B cell (primary cell): ENCODE results near the gene GPR152. TPM values are rescaled to one million over a fixed set of nuclear protein-coding genes. Genes with fewer than 3 reads are reported as not detected.

ENCODE experiments used
- ATAC-seq: fragments of 200-7000 bp; cut with Tn5 transposase; one replicate; pipeline ENCODE4 v1.10.0; 2021; ENCODE audit warnings: low read depth, mild to moderate bottlenecking, moderate number of reproducible peaks, moderate library complexity
- CTCF ChIA-PET: fragments of 350-600 bp; sonication (Branson Sonifier 250); formaldehyde crosslinking; loops from one replicate; lab custom pipeline; 2021; ENCODE audit warnings: antibody characterized with exemption, inconsistent platforms; lab: Charles Lee
- POLR2A ChIA-PET: fragments of 350-600 bp; sonication (Branson Sonifier 250); formaldehyde crosslinking; loops from one replicate; lab custom pipeline; 2021; ENCODE audit warnings: antibody characterized with exemption; lab: Charles Lee
- DNase-seq: peaks from one replicate; pipeline ENCODE4 v3.0.0; 2013
- H2AFZ ChIP-seq: 2 replicates; pipeline ENCODE4 v1.6.1; 2012; ENCODE audit warnings: mild to moderate bottlenecking, low read depth, low read length; ENCODE audit not compliant: insufficient read depth, poor library complexity, severe bottlenecking
- H3K27ac ChIP-seq, 2 donors: 1 replicate in 1 of 2; 2 replicates in 1 of 2; pipeline ENCODE4 v1.5.1; 2012 to 2013; ENCODE audit warnings: low read length in 2 of 2, mild to moderate bottlenecking in 2 of 2, moderate library complexity in 1 of 2
- H3K27me3 ChIP-seq, 4 experiments: fragments of 200-600 bp in 1 of 4; sonication (generic) in 1 of 4; replicated peaks in 1 of 4; 1 replicate in 2 of 4; 2 replicates in 2 of 4; pipeline versions ENCODE4 v1.6.1 to v1.7.0; 2013 to 2016; ENCODE audit warnings: low read length in 3 of 4, mild to moderate bottlenecking in 2 of 4, mixed read lengths in 1 of 4, moderate library complexity in 1 of 4; ENCODE audit not compliant: insufficient read depth in 4 of 4, control insufficient read depth in 3 of 4; ENCODE audit errors: control extremely low read depth in 1 of 4
- H3K36me3 ChIP-seq, 2 experiments: replicated peaks in 1 of 2; 1 replicate in 1 of 2; 2 replicates in 1 of 2; pipeline versions ENCODE4 v1.6.1 to v1.7.1; 2013; ENCODE audit warnings: low read length in 1 of 2; ENCODE audit not compliant: insufficient read depth in 2 of 2, control insufficient read depth in 1 of 2; ENCODE audit errors: control extremely low read depth in 1 of 2, extremely low read depth in 1 of 2
- H3K4me1 ChIP-seq, 2 donors: fragments of 200-600 bp in 1 of 2; sonication (generic) in 1 of 2; 1 replicate in 1 of 2; 2 replicates in 1 of 2; pipeline versions ENCODE4 v1.5.1 to v1.6.1; 2013 to 2017; ENCODE audit warnings: low read length in 2 of 2; ENCODE audit not compliant: control insufficient read depth in 2 of 2, insufficient read depth in 2 of 2
- H3K4me2 ChIP-seq: replicated peaks from 2 replicates; pipeline ENCODE3; 2012; ENCODE audit warnings: mild to moderate bottlenecking, low read depth, low read length; ENCODE audit not compliant: poor library complexity, severe bottlenecking
- H3K4me3 ChIP-seq, 5 experiments: fragments of 200-600 bp in 1 of 5; sonication (generic) in 1 of 5; 1 replicate in 3 of 5; 2 replicates in 2 of 5; pipeline versions ENCODE4 v1.5.1 to v1.7.0; 2011 to 2016; ENCODE audit warnings: low read length in 4 of 5, mild to moderate bottlenecking in 4 of 5, low read depth in 2 of 5, control low read depth in 1 of 5, moderate library complexity in 1 of 5; ENCODE audit not compliant: insufficient read depth in 1 of 5; ENCODE audit errors: control extremely low read depth in 1 of 5, extremely low read depth in 1 of 5
- H3K79me2 ChIP-seq: fragments of 200-600 bp; sonication (generic); one replicate; pipeline ENCODE4 v1.6.0; 2016; ENCODE audit warnings: low read length; ENCODE audit not compliant: control insufficient read depth, insufficient read depth
- H3K9ac ChIP-seq: fragments of 200-600 bp; sonication (generic); 2 replicates; pipeline ENCODE4 v1.6.1; 2017; ENCODE audit warnings: mild to moderate bottlenecking, low read length, moderate library complexity
- H3K9me3 ChIP-seq, 3 donors: one replicate each; pipeline versions ENCODE4 v1.6.1 to v1.7.1; 2013; ENCODE audit warnings: low read length in 2 of 3; ENCODE audit not compliant: control insufficient read depth in 2 of 3, insufficient read depth in 1 of 3; ENCODE audit errors: control extremely low read depth in 1 of 3
- H4K20me1 ChIP-seq: 2 replicates; pipeline ENCODE4 v1.6.0; 2012; ENCODE audit warnings: mild to moderate bottlenecking, low read length; ENCODE audit not compliant: insufficient read depth, control insufficient read depth, poor library complexity, severe bottlenecking
- H3K27ac Mint-ChIP-seq: one replicate; pipeline ENCODE4 v1.8.0; 2021; ENCODE audit warnings: mixed read lengths
- H3K27me3 Mint-ChIP-seq: one replicate; pipeline ENCODE4 v1.8.0; 2021; ENCODE audit warnings: mixed read lengths
- H3K4me1 Mint-ChIP-seq: one replicate; pipeline ENCODE4 v1.8.0; 2021; ENCODE audit warnings: mixed read lengths
- H3K4me3 Mint-ChIP-seq: one replicate; pipeline ENCODE4 v1.8.0; 2021; ENCODE audit warnings: mixed read lengths
- H3K9me3 Mint-ChIP-seq: one replicate; pipeline ENCODE4 v1.8.0; 2022; ENCODE audit warnings: mixed read lengths; ENCODE audit not compliant: insufficient read depth
- CTCF ChIP-seq: fragments of 200-600 bp; IDR thresholded peaks from one replicate; pipeline ENCODE4 v1.8.0; 2022; ENCODE audit warnings: antibody characterized with exemption, mild to moderate bottlenecking
- EZH2 ChIP-seq: IDR thresholded peaks from 2 replicates; pipeline ENCODE4 v1.6.1; 2012; ENCODE audit warnings: borderline replicate concordance, low read depth, mild to moderate bottlenecking, moderate library complexity, low read length; ENCODE audit not compliant: insufficient read depth, poor library complexity, severe bottlenecking
- WGBS: methylation state at CpG from one replicate; pipeline ENCODE4 v1.1.5; 2013; ENCODE audit warnings: missing lambda C conversion rate; ENCODE audit not compliant: insufficient coverage; 5-methylcytosine and 5-hydroxymethylcytosine counted together
- intact Hi-C: fragments of 100-400 bp; cut with micrococcal nuclease; formaldehyde crosslinking; loops from one replicate; pipeline ENCODE4 v1.10.0; 2022
- polyA plus RNA-seq: library from polyadenylated mRNA; depleted of rRNA; stranded (reverse); fragments of >200 nt; gene quantifications from 2 replicates; pipeline ENCODE4 v1.2.3, GENCODE V29; 2012
- total RNA-seq, 2 donors: library from RNA; stranded (reverse); fragments of 120-200 nt in 1 of 2; gene quantifications; 1 replicate in 1 of 2; 2 replicates in 1 of 2; pipeline versions ENCODE4 v1.2.3 to v1.2.4, GENCODE V29; 2013 to 2022

GPR152 gene
- total and polyA plus RNA-seq, 2 donors (not counting 1 experiment from before 2014, with no cell fraction given): 0.24 TPM; not detected in 1

GRCh38 chr11:67409261-67409666 lies 43.3 kb downstream of the GPR152 start:
- intact Hi-C loops: loop anchor here (1.0 to 10.0 kb wide), 2 partner anchors 10 to 176 kb away; partner anchors contain the start of gene GSTP1
- peak overlapping the region; percentile 89 for H3K4me2 ChIP-seq

More at GRCh38 chr11:67409261-67409666, 43.3 kb downstream of the GPR152 start:
- Mint-ChIP-seq H3K4me1 (peaks cover 91% of the 10 kb centered on the region), H3K27ac (peak overlapping the region; percentile 100), H3K4me3 (peak overlapping the region; percentile 91), H3K27me3 (no peaks in the 10 kb centered on the region), H3K9me3 (no peaks in the 10 kb centered on the region)
- Histone ChIP-seq H3K9ac (peak overlapping the region; percentile 73), H3K27ac (peak overlapping the region; percentile 83 to 88), H3K4me1 (peaks cover 92 to 99% of the 10 kb centered on the region in 2 donors), H2AFZ (no peak overlapping the region), H3K4me3 (peak overlapping the region in 4 of 5 experiments; percentile 40 to 80 (median 56)), H3K9me3 (peaks cover 0 to 2% (median 0%) of the 10 kb centered on the region in 3 donors), H3K36me3 (peaks cover 0 to 49% of the 10 kb centered on the region in 2 experiments), H3K27me3 (no peaks in the 10 kb centered on the region), H4K20me1 (peaks cover 41% of the 10 kb centered on the region), H3K79me2 (peaks cover 59% of the 10 kb centered on the region)
- TF ChIP-seq CTCF: no peak
- TF ChIP-seq EZH2: no peak
- ChIA-PET CTCF (interaction anchor here (0.6 to 3.4 kb wide), 4 partner anchors 9 to 707 kb away, joined by 3 to 18 read pairs (median 8); partner anchors contain the start of gene PTPRCAP), POLR2A (interaction anchor here (0.9 to 4.2 kb wide), 12 partner anchors 10 to 98 kb away, joined by 3 to 78 read pairs (median 6); partner anchors contain the start of genes CORO1B, PITPNM1, PTPRCAP and RAD9A)
- 0% methylated on average over 24 of the region's 24 CpGs for WGBS
- DNase-seq (peak; percentile 82), ATAC-seq (peak; percentile 55)
